Chondrocyte (in vitro differentiated cells): Measurements from ENCODE around the gene QPCT. TPM values are rescaled to one million over a fixed set of nuclear protein-coding genes. Genes with fewer than 3 reads are reported as not detected.

Experiments
- DNase-seq: peaks from one replicate; pipeline ENCODE4 v3.0.0; 2021; ENCODE audit warnings: mixed read lengths, low spot score
- H3K27ac Mint-ChIP-seq: one replicate; pipeline ENCODE4 v1.8.0; 2021; ENCODE audit warnings: mild to moderate bottlenecking, moderate library complexity, mixed read lengths; ENCODE audit not compliant: unreplicated experiment
- H3K27me3 Mint-ChIP-seq: 2 replicates; pipeline ENCODE4 v1.8.0; 2021; ENCODE audit warnings: low read depth, mixed read lengths
- H3K36me3 Mint-ChIP-seq: 2 replicates; pipeline ENCODE4 v1.8.0; 2021; ENCODE audit warnings: low read depth, mixed read lengths
- H3K4me1 Mint-ChIP-seq: 2 replicates; pipeline ENCODE4 v1.8.0; 2021; ENCODE audit warnings: low read depth, mild to moderate bottlenecking, mixed read lengths
- H3K4me3 Mint-ChIP-seq: one replicate; pipeline ENCODE4 v1.8.0; 2021; ENCODE audit warnings: mild to moderate bottlenecking, moderate library complexity, mixed read lengths; ENCODE audit not compliant: unreplicated experiment
- H3K9me3 Mint-ChIP-seq: 2 replicates; pipeline ENCODE4 v1.8.0; 2021; ENCODE audit warnings: low read depth, mixed read lengths
- total RNA-seq: library from RNA; stranded (reverse); gene quantifications from 3 replicates; pipeline ENCODE4 v1.2.1, GENCODE V29; 2021
- TF ChIP-seq, protein P1 (sequence below): fragments of 200-600 bp; sonication (generic); IDR thresholded peaks from 2 replicates; pipeline ENCODE4 v1.5.0; 2021; ENCODE audit warnings: antibody characterized with exemption, mild to moderate bottlenecking, moderate library complexity

Gene QPCT
- total RNA-seq, 1 donor from 2014 or later = 0.67 TPM

DNA sequence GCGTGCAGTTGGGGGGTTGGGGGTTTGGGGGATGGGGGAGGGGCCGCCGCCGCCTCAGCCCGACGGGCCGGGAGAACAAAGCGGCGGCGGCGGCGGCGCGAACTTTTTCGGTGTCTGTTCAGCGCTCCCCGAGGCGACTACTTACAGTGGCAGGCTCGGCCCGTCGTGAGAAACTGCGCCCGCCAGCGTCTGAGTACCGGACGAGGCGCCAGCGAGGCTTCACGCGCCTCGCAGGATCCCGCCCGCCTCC lies 20.0 kb upstream of the QPCT start:
- H3K27ac Mint-ChIP-seq = peak overlapping the region; percentile 71

DNA sequence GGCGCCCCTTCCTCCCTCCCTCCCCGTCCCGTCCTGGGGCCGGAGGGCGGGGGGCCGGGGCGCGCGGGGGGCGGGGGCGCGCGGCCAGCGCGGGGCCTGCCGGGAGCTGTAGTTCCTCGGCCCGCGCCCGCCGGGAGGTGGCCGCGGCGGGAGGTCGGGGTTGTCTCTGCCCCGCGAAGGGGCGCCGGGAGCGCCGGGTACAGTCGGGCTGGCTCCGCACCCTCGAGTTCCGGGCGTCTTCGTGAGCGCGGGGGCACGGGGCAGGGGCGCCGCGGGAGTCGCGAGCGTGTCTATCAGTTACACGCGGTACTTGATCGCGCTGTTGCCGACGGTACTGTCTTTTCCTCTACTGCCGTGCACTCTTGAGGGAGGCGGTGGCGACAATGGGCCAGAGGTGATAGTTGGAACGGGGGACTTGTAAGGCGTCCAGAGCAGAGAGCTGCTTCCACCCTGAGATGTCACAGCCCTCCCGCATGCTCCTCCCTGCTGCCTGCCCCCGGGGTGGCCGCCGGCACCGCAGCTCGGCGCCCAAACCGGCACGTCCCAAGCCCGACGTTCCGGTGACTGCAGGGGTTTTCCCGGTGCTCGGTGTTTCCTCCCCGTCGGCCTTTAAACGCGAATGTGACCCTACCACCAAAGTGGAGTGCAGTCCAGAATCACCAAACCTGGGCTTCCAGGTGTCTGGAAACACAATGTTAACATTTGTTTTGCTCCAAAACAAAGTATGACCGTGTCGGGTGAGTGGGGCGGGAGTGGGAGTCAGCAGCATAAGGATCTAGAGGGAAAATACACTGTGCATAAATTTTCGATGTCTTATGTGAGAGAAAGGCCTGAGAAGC lies 19.4 kb upstream of the QPCT start, which contains the start of gene PRKD3:
Gene PRKD3, minus strand, starts transcription at position 48 of the 839 bp plus-strand sequence. CDS start 8,309 bp downstream, outside the sequence.
- Mint-ChIP-seq H3K36me3 (no peaks in the 10 kb centered on the region), H3K27ac (peak within 1 kb of the TSS; percentile 98), H3K4me3 (peak within 1 kb of the TSS; percentile 88), H3K9me3 (no peaks in the 10 kb centered on the region), H3K27me3 (no peaks in the 10 kb centered on the region), H3K4me1 (peaks cover 48% of the 10 kb centered on the region)
- peak; percentile 89 for DNase-seq
- TF ChIP-seq, protein P1, sequence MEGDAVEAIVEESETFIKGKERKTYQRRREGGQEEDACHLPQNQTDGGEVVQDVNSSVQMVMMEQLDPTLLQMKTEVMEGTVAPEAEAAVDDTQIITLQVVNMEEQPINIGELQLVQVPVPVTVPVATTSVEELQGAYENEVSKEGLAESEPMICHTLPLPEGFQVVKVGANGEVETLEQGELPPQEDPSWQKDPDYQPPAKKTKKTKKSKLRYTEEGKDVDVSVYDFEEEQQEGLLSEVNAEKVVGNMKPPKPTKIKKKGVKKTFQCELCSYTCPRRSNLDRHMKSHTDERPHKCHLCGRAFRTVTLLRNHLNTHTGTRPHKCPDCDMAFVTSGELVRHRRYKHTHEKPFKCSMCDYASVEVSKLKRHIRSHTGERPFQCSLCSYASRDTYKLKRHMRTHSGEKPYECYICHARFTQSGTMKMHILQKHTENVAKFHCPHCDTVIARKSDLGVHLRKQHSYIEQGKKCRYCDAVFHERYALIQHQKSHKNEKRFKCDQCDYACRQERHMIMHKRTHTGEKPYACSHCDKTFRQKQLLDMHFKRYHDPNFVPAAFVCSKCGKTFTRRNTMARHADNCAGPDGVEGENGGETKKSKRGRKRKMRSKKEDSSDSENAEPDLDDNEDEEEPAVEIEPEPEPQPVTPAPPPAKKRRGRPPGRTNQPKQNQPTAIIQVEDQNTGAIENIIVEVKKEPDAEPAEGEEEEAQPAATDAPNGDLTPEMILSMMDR = no peak

More for the DNA sequence above, 20.0 kb upstream of the QPCT start:
- Mint-ChIP-seq H3K9me3 (no peaks in the 10 kb centered on the region), H3K4me3 (peak overlapping the region; percentile 63), H3K4me1 (peaks cover 50% of the 10 kb centered on the region), H3K27me3 (no peaks in the 10 kb centered on the region), H3K36me3 (no peaks in the 10 kb centered on the region)
- peak; percentile 88 for DNase-seq
- TF ChIP-seq, protein P1 = peak; percentile 31

DNA sequence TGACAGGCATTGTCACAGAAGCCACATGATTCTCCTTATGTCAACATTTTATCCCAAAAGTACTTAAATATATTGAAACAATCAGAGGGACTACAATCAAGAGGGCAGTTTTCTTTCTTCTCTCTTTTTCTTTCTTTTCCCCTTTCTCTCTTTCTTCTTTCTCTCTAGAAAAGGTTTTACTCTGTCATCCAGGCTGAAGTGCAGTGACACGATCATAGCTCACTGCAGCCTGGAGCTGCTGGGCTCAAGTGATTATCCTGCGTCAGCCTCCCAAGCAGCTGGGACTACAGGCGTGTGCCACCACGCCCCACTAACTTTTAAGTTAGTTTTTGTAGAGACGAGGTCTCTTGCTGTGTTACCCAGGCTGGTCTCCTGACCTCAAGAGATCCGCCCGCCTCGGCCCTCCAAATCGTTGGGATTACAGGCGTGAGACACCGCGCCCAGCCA lies 18.8 kb upstream of the QPCT start:
- no peak for DNase-seq
- Mint-ChIP-seq H3K4me1 (peaks cover 48% of the 10 kb centered on the region), H3K4me3 (peak overlapping the region; percentile 80), H3K9me3 (no peaks in the 10 kb centered on the region), H3K36me3 (no peaks in the 10 kb centered on the region), H3K27me3 (no peaks in the 10 kb centered on the region), H3K27ac (peak overlapping the region; percentile 93)
- TF ChIP-seq, protein P1 = no peak

DNA sequence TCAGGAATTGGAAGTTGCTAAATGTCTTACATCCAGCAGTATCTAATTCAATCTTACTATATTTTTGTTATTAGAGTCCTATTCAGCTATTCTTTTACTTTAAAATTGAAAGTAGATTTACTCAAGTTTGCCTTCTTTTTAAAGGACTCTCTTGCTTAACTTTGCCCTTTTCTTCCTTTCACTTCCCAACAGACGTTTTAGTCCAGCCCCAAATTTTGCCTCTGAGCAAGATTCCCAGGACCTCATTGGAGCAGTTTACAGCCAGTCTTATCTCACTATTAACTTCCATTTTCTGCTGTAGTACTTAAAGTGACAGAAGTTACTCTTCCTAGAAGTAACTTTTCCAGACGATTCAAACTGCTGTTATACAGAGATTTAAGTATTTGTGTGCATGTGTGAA lies 18.1 kb upstream of the QPCT start:
- DNase-seq = no peak
- no peaks in the 10 kb centered on the region for H3K9me3 Mint-ChIP-seq
- TF ChIP-seq, protein P1 = no peak
- H3K36me3 Mint-ChIP-seq = no peaks in the 10 kb centered on the region
- peak overlapping the region; percentile 45 for H3K4me3 Mint-ChIP-seq
- peaks cover 2% of the 10 kb centered on the region for H3K27me3 Mint-ChIP-seq
- peak overlapping the region; percentile 65 for H3K27ac Mint-ChIP-seq
- peaks cover 46% of the 10 kb centered on the region for H3K4me1 Mint-ChIP-seq

DNA sequence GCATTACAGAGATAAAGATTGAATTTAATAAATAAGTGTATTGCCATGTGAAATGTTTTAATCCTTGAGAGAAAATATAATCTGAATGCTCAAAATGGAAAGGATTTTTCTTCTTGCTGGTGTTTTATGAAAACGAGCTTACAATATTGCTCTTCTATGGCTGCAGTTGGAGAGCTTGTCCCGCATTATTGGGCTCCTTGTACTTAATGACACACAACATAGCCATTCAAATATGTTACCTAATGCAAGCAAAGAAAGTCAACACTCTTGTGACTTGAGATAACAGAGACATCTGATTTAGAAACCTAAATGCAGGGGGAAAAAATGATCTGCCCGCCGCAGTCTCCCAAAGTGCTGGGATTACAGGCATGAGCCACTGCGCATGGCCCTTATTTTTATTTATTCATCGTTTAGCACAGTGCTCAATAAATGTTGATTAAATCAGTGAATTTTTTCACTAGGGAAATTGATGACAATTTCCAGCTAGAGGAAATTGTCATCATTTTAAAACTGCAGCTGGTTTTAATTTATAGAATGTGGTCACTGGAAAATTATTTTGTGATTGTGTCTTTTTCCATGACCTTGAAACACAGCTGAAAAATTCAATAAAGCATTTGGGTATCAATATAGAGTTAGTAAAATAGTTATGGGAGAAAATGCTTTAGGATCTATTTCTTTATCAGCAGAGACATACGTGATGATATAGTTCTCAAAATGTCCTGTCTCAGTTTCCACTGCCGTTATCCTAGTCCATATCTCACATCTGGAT lies 17.4 kb upstream of the QPCT start:
- Mint-ChIP-seq H3K9me3 (no peaks in the 10 kb centered on the region), H3K4me3 (no peak overlapping the region), H3K4me1 (peaks cover 38% of the 10 kb centered on the region), H3K27me3 (peaks cover 4% of the 10 kb centered on the region), H3K27ac (peak overlapping the region; percentile 65), H3K36me3 (no peaks in the 10 kb centered on the region)
- DNase-seq = no peak
- TF ChIP-seq, protein P1 = no peak
